B cell (primary cell): ENCODE results near the gene RASGEF1C. TPM values are rescaled to one million over a fixed set of nuclear protein-coding genes. Genes with fewer than 3 reads are reported as not detected.

Source experiments
- ATAC-seq: fragments of 200-7000 bp; cut with Tn5 transposase; one replicate; pipeline ENCODE4 v1.10.0; 2021; ENCODE audit warnings: low read depth, mild to moderate bottlenecking, moderate number of reproducible peaks, moderate library complexity
- CTCF ChIA-PET: fragments of 350-600 bp; sonication (Branson Sonifier 250); formaldehyde crosslinking; loops from one replicate; lab custom pipeline; 2021; ENCODE audit warnings: antibody characterized with exemption, inconsistent platforms; lab: Charles Lee
- POLR2A ChIA-PET: fragments of 350-600 bp; sonication (Branson Sonifier 250); formaldehyde crosslinking; loops from one replicate; lab custom pipeline; 2021; ENCODE audit warnings: antibody characterized with exemption; lab: Charles Lee
- DNase-seq: peaks from one replicate; pipeline ENCODE4 v3.0.0; 2013
- H2AFZ ChIP-seq: 2 replicates; pipeline ENCODE4 v1.6.1; 2012; ENCODE audit warnings: mild to moderate bottlenecking, low read depth, low read length; ENCODE audit not compliant: insufficient read depth, poor library complexity, severe bottlenecking
- H3K27ac ChIP-seq, 2 donors: 1 replicate in 1 of 2; 2 replicates in 1 of 2; pipeline ENCODE4 v1.5.1; 2012 to 2013; ENCODE audit warnings: low read length in 2 of 2, mild to moderate bottlenecking in 2 of 2, moderate library complexity in 1 of 2
- H3K27me3 ChIP-seq, 4 experiments: fragments of 200-600 bp in 1 of 4; sonication (generic) in 1 of 4; replicated peaks in 1 of 4; 1 replicate in 2 of 4; 2 replicates in 2 of 4; pipeline versions ENCODE4 v1.6.1 to v1.7.0; 2013 to 2016; ENCODE audit warnings: low read length in 3 of 4, mild to moderate bottlenecking in 2 of 4, mixed read lengths in 1 of 4, moderate library complexity in 1 of 4; ENCODE audit not compliant: insufficient read depth in 4 of 4, control insufficient read depth in 3 of 4; ENCODE audit errors: control extremely low read depth in 1 of 4
- H3K36me3 ChIP-seq, 2 experiments: replicated peaks in 1 of 2; 1 replicate in 1 of 2; 2 replicates in 1 of 2; pipeline versions ENCODE4 v1.6.1 to v1.7.1; 2013; ENCODE audit warnings: low read length in 1 of 2; ENCODE audit not compliant: insufficient read depth in 2 of 2, control insufficient read depth in 1 of 2; ENCODE audit errors: control extremely low read depth in 1 of 2, extremely low read depth in 1 of 2
- H3K4me1 ChIP-seq, 2 donors: fragments of 200-600 bp in 1 of 2; sonication (generic) in 1 of 2; 1 replicate in 1 of 2; 2 replicates in 1 of 2; pipeline versions ENCODE4 v1.5.1 to v1.6.1; 2013 to 2017; ENCODE audit warnings: low read length in 2 of 2; ENCODE audit not compliant: control insufficient read depth in 2 of 2, insufficient read depth in 2 of 2
- H3K4me2 ChIP-seq: replicated peaks from 2 replicates; pipeline ENCODE3; 2012; ENCODE audit warnings: mild to moderate bottlenecking, low read depth, low read length; ENCODE audit not compliant: poor library complexity, severe bottlenecking
- H3K4me3 ChIP-seq, 5 experiments: fragments of 200-600 bp in 1 of 5; sonication (generic) in 1 of 5; 1 replicate in 3 of 5; 2 replicates in 2 of 5; pipeline versions ENCODE4 v1.5.1 to v1.7.0; 2011 to 2016; ENCODE audit warnings: low read length in 4 of 5, mild to moderate bottlenecking in 4 of 5, low read depth in 2 of 5, control low read depth in 1 of 5, moderate library complexity in 1 of 5; ENCODE audit not compliant: insufficient read depth in 1 of 5; ENCODE audit errors: control extremely low read depth in 1 of 5, extremely low read depth in 1 of 5
- H3K79me2 ChIP-seq: fragments of 200-600 bp; sonication (generic); one replicate; pipeline ENCODE4 v1.6.0; 2016; ENCODE audit warnings: low read length; ENCODE audit not compliant: control insufficient read depth, insufficient read depth
- H3K9ac ChIP-seq: fragments of 200-600 bp; sonication (generic); 2 replicates; pipeline ENCODE4 v1.6.1; 2017; ENCODE audit warnings: mild to moderate bottlenecking, low read length, moderate library complexity
- H3K9me3 ChIP-seq, 3 donors: one replicate each; pipeline versions ENCODE4 v1.6.1 to v1.7.1; 2013; ENCODE audit warnings: low read length in 2 of 3; ENCODE audit not compliant: control insufficient read depth in 2 of 3, insufficient read depth in 1 of 3; ENCODE audit errors: control extremely low read depth in 1 of 3
- H4K20me1 ChIP-seq: 2 replicates; pipeline ENCODE4 v1.6.0; 2012; ENCODE audit warnings: mild to moderate bottlenecking, low read length; ENCODE audit not compliant: insufficient read depth, control insufficient read depth, poor library complexity, severe bottlenecking
- H3K27ac Mint-ChIP-seq: one replicate; pipeline ENCODE4 v1.8.0; 2021; ENCODE audit warnings: mixed read lengths
- H3K27me3 Mint-ChIP-seq: one replicate; pipeline ENCODE4 v1.8.0; 2021; ENCODE audit warnings: mixed read lengths
- H3K4me1 Mint-ChIP-seq: one replicate; pipeline ENCODE4 v1.8.0; 2021; ENCODE audit warnings: mixed read lengths
- H3K4me3 Mint-ChIP-seq: one replicate; pipeline ENCODE4 v1.8.0; 2021; ENCODE audit warnings: mixed read lengths
- H3K9me3 Mint-ChIP-seq: one replicate; pipeline ENCODE4 v1.8.0; 2022; ENCODE audit warnings: mixed read lengths; ENCODE audit not compliant: insufficient read depth
- CTCF ChIP-seq: fragments of 200-600 bp; IDR thresholded peaks from one replicate; pipeline ENCODE4 v1.8.0; 2022; ENCODE audit warnings: antibody characterized with exemption, mild to moderate bottlenecking
- EZH2 ChIP-seq: IDR thresholded peaks from 2 replicates; pipeline ENCODE4 v1.6.1; 2012; ENCODE audit warnings: borderline replicate concordance, low read depth, mild to moderate bottlenecking, moderate library complexity, low read length; ENCODE audit not compliant: insufficient read depth, poor library complexity, severe bottlenecking
- WGBS: methylation state at CpG from one replicate; pipeline ENCODE4 v1.1.5; 2013; ENCODE audit warnings: missing lambda C conversion rate; ENCODE audit not compliant: insufficient coverage; 5-methylcytosine and 5-hydroxymethylcytosine counted together
- intact Hi-C: fragments of 100-400 bp; cut with micrococcal nuclease; formaldehyde crosslinking; loops from one replicate; pipeline ENCODE4 v1.10.0; 2022
- polyA plus RNA-seq: library from polyadenylated mRNA; depleted of rRNA; stranded (reverse); fragments of >200 nt; gene quantifications from 2 replicates; pipeline ENCODE4 v1.2.3, GENCODE V29; 2012
- total RNA-seq, 2 donors: library from RNA; stranded (reverse); fragments of 120-200 nt in 1 of 2; gene quantifications; 1 replicate in 1 of 2; 2 replicates in 1 of 2; pipeline versions ENCODE4 v1.2.3 to v1.2.4, GENCODE V29; 2013 to 2022

RASGEF1C gene
- total and polyA plus RNA-seq, 2 donors (not counting 1 experiment from before 2014, with no cell fraction given) = not detected

GRCh38 chr5:180069589-180070247 lies 139.3 kb downstream of the RASGEF1C start:
- WGBS = 17% methylated on average over 9 of the region's 9 CpGs
- Mint-ChIP-seq H3K9me3 (no peaks in the 10 kb centered on the region), H3K27me3 (no peaks in the 10 kb centered on the region), H3K27ac (peak overlapping the region; percentile 81), H3K4me3 (peak overlapping the region; percentile 89), H3K4me1 (peaks cover 32% of the 10 kb centered on the region)
- no peaks in the 10 kb centered on the region for H4K20me1 ChIP-seq
- H3K9me3 ChIP-seq = peaks cover 0 to 5% (median 0%) of the 10 kb centered on the region in 3 donors
- DNase-seq (peak; percentile 47), ATAC-seq (no peak)
- H3K9ac ChIP-seq = peak overlapping the region; percentile 75
- peak overlapping the region; percentile 87 for H3K4me2 ChIP-seq
- peaks cover 25 to 30% of the 10 kb centered on the region in 2 donors for H3K4me1 ChIP-seq
- peaks cover 15% of the 10 kb centered on the region for H3K79me2 ChIP-seq
- H2AFZ ChIP-seq = peak overlapping the region; percentile 24
- POLR2A ChIA-PET = no interaction called here
- CTCF ChIA-PET = no interaction called here
- TF ChIP-seq EZH2 (no peak), CTCF (no peak)
- peak overlapping the region in 1 of 2 donors; percentile 2 for H3K27ac ChIP-seq
- intact Hi-C loops = loop anchor here (2.0 to 5.0 kb wide), 5 partner anchors 161 to 1867 kb away; partner anchors contain the start of genes HNRNPAB and MRNIP
- H3K27me3 ChIP-seq = no peaks in the 10 kb centered on the region
- H3K36me3 ChIP-seq = no peaks in the 10 kb centered on the region
- H3K4me3 ChIP-seq = peak overlapping the region in 2 of 5 experiments; percentile 77 to 82

DNA sequence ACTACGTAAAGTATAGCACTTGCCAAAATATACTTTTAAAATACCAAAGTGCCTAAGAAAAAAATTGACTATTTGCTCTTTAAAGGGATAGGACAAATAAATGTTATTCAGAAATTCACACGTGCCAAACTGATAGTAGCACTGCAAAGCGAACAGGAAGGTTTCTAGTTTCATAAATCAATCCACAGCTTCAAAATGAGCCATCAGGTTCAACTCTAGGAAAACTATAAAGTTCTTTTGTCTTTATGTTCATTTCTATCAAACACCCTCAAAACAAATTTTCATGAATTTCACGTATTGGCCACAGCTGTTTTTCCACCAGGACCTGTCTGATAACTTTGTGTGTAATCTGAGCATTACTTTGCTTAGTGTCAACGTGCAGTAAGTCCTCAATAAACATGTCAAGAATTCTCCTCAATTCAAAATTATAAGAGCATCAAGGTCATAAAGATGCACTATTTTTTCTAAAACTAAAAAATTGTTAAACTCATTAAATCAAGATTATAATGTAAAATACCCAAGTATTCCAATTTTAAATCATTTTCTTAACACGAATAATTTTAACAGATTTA lies 140.4 kb downstream of the RASGEF1C start:
- no peak overlapping the region for H3K4me2 ChIP-seq
- H3K79me2 ChIP-seq = peaks cover 15% of the 10 kb centered on the region
- no peak overlapping the region for H3K4me3 Mint-ChIP-seq

More for the DNA sequence above, 140.4 kb downstream of the RASGEF1C start:
- Histone ChIP-seq H4K20me1 (no peaks in the 10 kb centered on the region), H2AFZ (no peak overlapping the region), H3K9ac (no peak overlapping the region), H3K9me3 (peaks cover 0 to 5% (median 0%) of the 10 kb centered on the region in 3 donors), H3K4me1 (peaks cover 25 to 30% of the 10 kb centered on the region in 2 donors), H3K4me3 (no peak overlapping the region), H3K36me3 (no peaks in the 10 kb centered on the region), H3K27me3 (no peaks in the 10 kb centered on the region), H3K27ac (no peak overlapping the region)
- no peak for ATAC-seq
- H3K9me3 Mint-ChIP-seq = no peaks in the 10 kb centered on the region
- no peaks in the 10 kb centered on the region for H3K27me3 Mint-ChIP-seq
- H3K27ac Mint-ChIP-seq = no peak overlapping the region
- no peak for DNase-seq
- TF ChIP-seq CTCF (no peak), EZH2 (no peak)
- POLR2A ChIA-PET = no interaction called here
- CTCF ChIA-PET = interaction anchor here (0.5 kb wide), 1 partner anchor 323 kb away, joined by 3 read pairs; no protein-coding TSS in a partner anchor
- peaks cover 32% of the 10 kb centered on the region for H3K4me1 Mint-ChIP-seq
- intact Hi-C loops = no loop called here
- 67% methylated on average over 1 of the region's 6 CpGs for WGBS
